GM19324 (cell line): ENCODE results near the gene ZNF844.
"Not testable (repeated sequence)": the region's sequence is repeated elsewhere in the genome, so short reads cannot be mapped to it uniquely, and the experiment has no call there.

Experiments used
- ATAC-seq: cut with Tn5 transposase; IDR thresholded peaks from one replicate; pipeline ENCODE4 v1.9.1; 2021; ENCODE audit warnings: mild to moderate bottlenecking, moderate library complexity; ENCODE audit not compliant: unreplicated experiment, low FRiP score

Gene ZNF844

GRCh38 chr19:12064590-12065538, at the start of gene ZNF844:
TSS of gene ZNF844 (plus strand) at chr19:12064731. CDS start at chr19:12064874, 143 bp downstream.
- ATAC-seq = no peak

GRCh38 chr19:12015015-12015752, 49.3 kb upstream of the ZNF844 start:
- ATAC-seq = no peak

- no peak for ATAC-seq
Observed at GRCh38 chr19:12015753-12016116, 48.8 kb upstream of the ZNF844 start.

GRCh38 chr19:12034198-12034597, 30.3 kb upstream of the ZNF844 start:
- ATAC-seq = no peak

GRCh38 chr19:12034620-12035019, 29.9 kb upstream of the ZNF844 start:
- no peak for ATAC-seq

GRCh38 chr19:12035220-12036172, 29.0 kb upstream of the ZNF844 start, which contains the start of gene ZNF433:
TSS of gene ZNF433 (minus strand) at chr19:12035679. CDS start at chr19:12035539, 140 bp downstream.
- ATAC-seq = no peak

GRCh38 chr19:12042893-12043292, 21.6 kb upstream of the ZNF844 start:
- no peak for ATAC-seq

- no peak for ATAC-seq
Observed at GRCh38 chr19:12043752-12044422, 20.6 kb upstream of the ZNF844 start.

- no peak for ATAC-seq
Observed at GRCh38 chr19:12047868-12048267, 16.7 kb upstream of the ZNF844 start.

- no peak for ATAC-seq
Observed at GRCh38 chr19:12052091-12052496, 12.4 kb upstream of the ZNF844 start.

GRCh38 chr19:12052497-12053169, 11.9 kb upstream of the ZNF844 start, which contains the start of gene ZNF878:
TSS of gene ZNF878 (minus strand) at chr19:12052961. CDS start at chr19:12052801, 160 bp downstream.
- no peak for ATAC-seq

- ATAC-seq = no peak
Observed at GRCh38 chr19:12055784-12056183, 8.7 kb upstream of the ZNF844 start.

- ATAC-seq = no peak
Observed at GRCh38 chr19:12075538-12076139, 11.1 kb downstream of the ZNF844 start.

- not testable (repeated sequence) for ATAC-seq
Observed at GRCh38 chr19:12076331-12076730, 11.8 kb downstream of the ZNF844 start.

GRCh38 chr19:12077375-12077774, 12.8 kb downstream of the ZNF844 start:
- no peak for ATAC-seq

GRCh38 chr19:12083336-12083735, 18.8 kb downstream of the ZNF844 start:
- ATAC-seq = not testable (repeated sequence)

- no peak for ATAC-seq
Observed at GRCh38 chr19:12085074-12085818, 20.7 kb downstream of the ZNF844 start.

GRCh38 chr19:12090807-12091206, 26.3 kb downstream of the ZNF844 start:
- no peak for ATAC-seq
